Activated naive CD8-positive, alpha-beta T cell (primary cell): ENCODE results near the gene SIK1.

Experiments
- H3K27ac Mint-ChIP-seq: one replicate; pipeline ENCODE4 v1.8.0; 2021; ENCODE audit warnings: mixed read lengths
- H3K27me3 Mint-ChIP-seq: one replicate; pipeline ENCODE4 v1.8.0; 2021; ENCODE audit warnings: mixed read lengths
- H3K36me3 Mint-ChIP-seq: one replicate; pipeline ENCODE4 v1.8.0; 2021; ENCODE audit warnings: mixed read lengths
- H3K4me1 Mint-ChIP-seq: one replicate; pipeline ENCODE4 v1.8.0; 2021; ENCODE audit warnings: low read depth, mixed read lengths
- H3K4me3 Mint-ChIP-seq: one replicate; pipeline ENCODE4 v1.8.0; 2021; ENCODE audit warnings: mild to moderate bottlenecking, mixed read lengths
- H3K9me3 Mint-ChIP-seq: one replicate; pipeline ENCODE4 v1.8.0; 2021; ENCODE audit warnings: low read depth, mixed read lengths

The SIK1 gene

DNA sequence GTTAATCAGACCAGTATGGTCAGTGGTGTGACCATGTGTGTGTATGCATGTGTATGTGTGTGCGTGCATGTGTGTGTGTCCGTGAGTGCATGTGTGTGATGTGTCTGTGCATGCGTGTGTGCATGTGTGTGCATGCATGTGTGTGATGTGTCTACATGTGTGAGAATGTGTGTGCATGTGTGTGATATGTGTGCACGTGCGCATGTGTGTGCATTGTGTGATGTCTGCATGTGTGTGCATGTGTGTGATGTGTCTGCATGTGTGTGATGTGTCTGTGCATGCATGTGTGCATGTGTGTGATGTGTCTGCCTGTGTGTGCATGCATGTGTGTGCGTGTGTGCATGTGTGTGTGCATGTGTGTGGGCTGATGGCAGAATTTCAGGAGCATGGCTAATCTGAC is 58.2 kb downstream of the SIK1 start:
- Mint-ChIP-seq H3K27ac (no peak overlapping the region), H3K27me3 (no peaks in the 10 kb centered on the region), H3K9me3 (no peaks in the 10 kb centered on the region), H3K4me1 (no peaks in the 10 kb centered on the region), H3K4me3 (no peak overlapping the region), H3K36me3 (no peaks in the 10 kb centered on the region)

DNA sequence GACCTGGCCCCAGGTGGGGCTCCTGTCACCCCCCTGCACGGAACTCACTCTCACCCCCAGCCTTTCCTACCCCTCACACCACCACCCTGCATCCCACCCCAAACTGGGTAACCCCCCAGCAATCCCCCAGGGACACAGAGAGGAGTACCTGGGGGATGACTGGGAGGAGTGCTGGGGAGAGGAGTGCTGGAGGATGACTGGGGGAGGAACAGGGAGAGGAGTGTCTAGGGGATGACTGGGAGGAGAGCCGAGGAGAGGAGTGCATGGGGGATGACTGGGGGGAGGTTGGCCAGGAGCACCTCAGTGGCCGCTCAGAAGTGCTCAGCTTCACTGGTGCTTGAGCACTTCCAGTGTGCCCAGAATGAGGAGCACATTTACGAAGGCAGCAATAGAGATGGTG is 59.1 kb downstream of the SIK1 start:
- Mint-ChIP-seq H3K4me1 (peaks cover 4% of the 10 kb centered on the region), H3K27me3 (no peaks in the 10 kb centered on the region), H3K27ac (no peak overlapping the region), H3K4me3 (no peak overlapping the region), H3K36me3 (no peaks in the 10 kb centered on the region), H3K9me3 (no peaks in the 10 kb centered on the region)

DNA sequence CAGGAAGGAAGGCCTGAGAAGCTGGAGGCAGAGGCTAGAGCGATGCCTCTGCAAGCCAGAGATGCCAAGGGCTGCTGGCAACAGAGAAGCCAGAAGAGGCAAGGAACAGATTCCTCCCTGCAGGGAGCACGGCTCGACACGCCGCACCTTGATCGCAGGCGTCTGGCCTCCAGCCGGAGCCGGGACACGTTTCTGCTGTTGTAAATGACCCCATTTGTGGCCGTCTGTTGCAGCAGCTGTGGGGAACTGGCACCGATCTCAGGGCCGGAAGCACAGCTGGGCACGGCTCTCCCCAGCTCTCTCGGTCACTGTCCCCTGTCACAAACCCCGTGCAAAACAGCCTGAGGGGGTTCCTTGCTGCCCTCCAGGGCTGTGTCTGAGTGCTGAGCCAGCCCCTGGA is 59.6 kb downstream of the SIK1 start:
- no peaks in the 10 kb centered on the region for H3K9me3 Mint-ChIP-seq
- no peak overlapping the region for H3K4me3 Mint-ChIP-seq
- no peaks in the 10 kb centered on the region for H3K27me3 Mint-ChIP-seq
- H3K4me1 Mint-ChIP-seq = peaks cover 9% of the 10 kb centered on the region
- H3K27ac Mint-ChIP-seq = no peak overlapping the region
- no peaks in the 10 kb centered on the region for H3K36me3 Mint-ChIP-seq

DNA sequence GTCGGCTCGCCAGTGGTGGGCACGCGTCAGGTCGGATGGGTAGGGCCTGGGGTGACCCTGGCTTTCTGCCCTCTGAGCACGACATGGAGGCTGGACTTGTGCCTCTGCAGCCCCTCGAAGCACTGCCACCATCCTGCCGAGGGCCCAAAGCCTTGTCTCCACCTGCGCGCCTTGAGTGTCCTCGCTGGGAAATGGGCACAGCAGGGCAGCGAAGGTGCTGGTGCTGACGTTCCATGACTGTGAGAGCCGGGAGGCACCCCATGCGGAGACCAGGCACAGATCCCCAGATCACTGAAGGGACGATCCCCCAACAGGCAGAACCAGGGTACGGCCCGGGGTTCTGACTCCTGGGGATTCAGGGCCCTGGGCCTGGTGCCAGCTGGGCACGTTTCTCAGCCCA is 60.3 kb downstream of the SIK1 start:
- Mint-ChIP-seq H3K9me3 (no peaks in the 10 kb centered on the region), H3K36me3 (no peaks in the 10 kb centered on the region), H3K4me1 (peaks cover 14% of the 10 kb centered on the region)

DNA sequence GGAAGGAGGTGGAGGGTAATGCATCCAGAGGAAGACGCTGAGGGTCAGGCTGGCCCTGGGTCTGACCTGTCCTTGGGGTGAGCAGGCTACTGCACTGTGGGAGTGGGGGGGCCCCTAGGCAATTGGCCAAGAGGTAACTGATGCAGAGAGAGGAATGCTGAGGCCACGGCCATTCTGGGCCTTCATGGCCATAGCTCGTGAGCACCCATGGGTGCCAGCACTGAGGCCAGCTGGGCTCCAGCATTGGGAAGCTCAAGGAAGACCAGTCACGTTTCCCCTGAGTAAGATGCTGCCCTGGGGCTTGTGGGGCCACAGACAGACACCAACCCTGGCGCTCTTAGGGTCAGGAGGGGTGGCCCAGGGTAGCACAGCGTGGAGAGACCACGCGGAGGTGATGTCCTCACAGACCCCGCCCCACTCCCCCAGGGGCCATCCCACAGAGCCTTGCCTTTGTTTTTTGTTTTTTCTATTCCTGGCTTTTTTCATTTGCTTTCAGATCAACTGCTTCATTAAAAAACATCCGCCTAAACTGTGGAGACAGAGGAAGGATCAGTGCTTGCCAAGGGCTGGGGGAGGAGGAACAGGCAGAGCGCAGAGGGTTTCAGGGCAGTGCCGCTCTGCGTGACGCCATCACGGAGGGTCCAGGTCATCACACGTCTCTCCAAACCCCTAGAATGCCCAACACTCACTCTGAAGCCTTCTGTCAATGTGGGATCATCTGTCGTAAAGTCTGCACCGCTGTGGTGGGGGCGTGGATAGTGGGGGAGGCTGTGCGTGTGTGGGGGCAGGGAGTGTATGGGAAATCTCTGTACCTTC is 61.1 kb downstream of the SIK1 start:
- H3K27ac Mint-ChIP-seq = no peak overlapping the region
- no peaks in the 10 kb centered on the region for H3K27me3 Mint-ChIP-seq
- H3K9me3 Mint-ChIP-seq = no peaks in the 10 kb centered on the region
- no peak overlapping the region for H3K4me3 Mint-ChIP-seq
- peaks cover 22% of the 10 kb centered on the region for H3K4me1 Mint-ChIP-seq
- H3K36me3 Mint-ChIP-seq = no peaks in the 10 kb centered on the region

More for the DNA sequence above, 60.3 kb downstream of the SIK1 start:
- no peaks in the 10 kb centered on the region for H3K27me3 Mint-ChIP-seq
- H3K4me3 Mint-ChIP-seq = no peak overlapping the region
- no peak overlapping the region for H3K27ac Mint-ChIP-seq

DNA sequence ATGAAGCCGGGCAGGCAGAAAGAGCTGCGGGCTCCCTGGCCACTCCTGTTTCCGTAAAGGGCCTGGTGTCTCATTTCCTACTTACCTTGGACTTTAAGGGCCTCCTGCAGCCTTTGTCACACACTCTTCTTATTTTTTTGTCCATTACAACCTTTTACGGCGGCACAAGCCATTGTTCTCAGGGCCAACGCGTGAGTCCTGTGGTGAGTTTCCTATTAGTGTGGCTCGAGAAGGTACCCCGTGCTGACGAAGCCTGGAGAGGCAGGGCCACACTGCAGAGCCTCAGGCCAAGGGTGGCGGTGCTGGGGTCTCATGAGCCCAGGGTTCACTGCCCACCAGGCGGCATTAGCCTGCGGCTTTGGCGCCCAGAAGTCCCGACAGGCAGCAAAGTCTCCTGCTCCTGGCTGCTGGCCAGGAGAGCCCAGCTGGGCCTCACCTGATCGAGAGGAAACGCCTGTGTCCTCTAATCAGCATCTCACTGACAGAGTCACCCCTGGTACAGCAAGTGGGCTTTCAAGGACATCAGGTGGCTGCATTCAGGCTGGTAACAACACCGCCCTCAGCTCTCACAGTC is 62.0 kb downstream of the SIK1 start:
- H3K27me3 Mint-ChIP-seq = no peaks in the 10 kb centered on the region
- H3K27ac Mint-ChIP-seq = no peak overlapping the region
- H3K9me3 Mint-ChIP-seq = no peaks in the 10 kb centered on the region
- no peak overlapping the region for H3K4me3 Mint-ChIP-seq
- H3K36me3 Mint-ChIP-seq = no peaks in the 10 kb centered on the region
- peaks cover 22% of the 10 kb centered on the region for H3K4me1 Mint-ChIP-seq
